HepG2 (cell line): Measurements from ENCODE around the gene ANO4.

Source experiments
- EZH2 ChIP-seq: conservative IDR thresholded peaks from 2 replicates; pipeline ENCODE4 v1.6.1; 2012; ENCODE audit warnings: mild to moderate bottlenecking, low read depth, low read length, moderate library complexity
- FOXM1 ChIP-seq: sonication (generic); formaldehyde crosslinking; IDR thresholded peaks from 2 replicates; pipeline ENCODE4 v1.5.0; 2020; ENCODE audit warnings: missing genetic modification reagents
- IKZF1 ChIP-seq: fragments of 450-650 bp; IDR thresholded peaks from 2 replicates; pipeline ENCODE4 v1.7.1; 2016
- MAZ ChIP-seq, 2 experiments: sonication (generic) in 1 of 2; formaldehyde crosslinking in 1 of 2; IDR thresholded peaks; 2 replicates each; pipeline versions ENCODE4 v1.5.0 to v1.6.1; 2012 to 2020; ENCODE audit warnings: low read depth in 2 of 2, mild to moderate bottlenecking in 2 of 2, borderline replicate concordance in 1 of 2, improper control_type of control experiment in 1 of 2, low read length in 1 of 2, missing genetic modification reagents in 1 of 2, moderate library complexity in 1 of 2
- MBD4 ChIP-seq: IDR thresholded peaks from 2 replicates; pipeline ENCODE4 v1.6.1; 2012; ENCODE audit warnings: low read length, inconsistent platforms, borderline replicate concordance
- POLR2A ChIP-seq, 2 experiments: IDR thresholded peaks; 2 replicates each; pipeline ENCODE4 v1.6.1; 2011; ENCODE audit warnings: low read depth in 2 of 2, low read length in 2 of 2, mild to moderate bottlenecking in 1 of 2, moderate library complexity in 1 of 2; ENCODE audit not compliant: insufficient read depth in 1 of 2
- REST ChIP-seq, 2 experiments: IDR thresholded peaks; 2 replicates each; pipeline ENCODE4 v1.6.1; 2011 to 2012; ENCODE audit warnings: low read length in 2 of 2, borderline replicate concordance in 1 of 2, low read depth in 1 of 2, mild to moderate bottlenecking in 1 of 2, moderate library complexity in 1 of 2
- TCF7L2 ChIP-seq: IDR thresholded peaks from 2 replicates; pipeline ENCODE4 v1.6.1; 2011; ENCODE audit warnings: mild to moderate bottlenecking, low read depth, low read length, moderate library complexity
- U2AF1 ChIP-seq: fragments of 200-400 bp; formaldehyde crosslinking; optimal IDR thresholded peaks from 2 replicates; pipeline ENCODE3; 2017; ENCODE audit warnings: mild to moderate bottlenecking, low read depth, low read length
- ZNF280B ChIP-seq: sonication (generic); formaldehyde crosslinking; IDR thresholded peaks from 2 replicates; pipeline ENCODE4 v1.5.0; 2020; ENCODE audit warnings: missing genetic modification reagents, mild to moderate bottlenecking, borderline replicate concordance

- no peak for TF ChIP-seq EZH2
- TF ChIP-seq IKZF1 = no peak
- TF ChIP-seq MAZ (IDR thresholded peaks at IDR 0.05; ENCODE audit: borderline replicate concordance, low read depth, low read length) = no peak
- TF ChIP-seq MAZ (CRISPR knock-in tag; IDR thresholded peaks at IDR 0.05; ENCODE audit: low read depth) = no peak
- no peak for TF ChIP-seq REST (IDR thresholded peaks at IDR 0.05; ENCODE audit: borderline replicate concordance in 1 of 2, low read depth in 1 of 2, low read length in 2 of 2)
- no peak for TF ChIP-seq TCF7L2
- no peak for TF ChIP-seq ZNF280B (CRISPR knock-in tag)
- no peak for TF ChIP-seq FOXM1
- no peak for TF ChIP-seq U2AF1
- TF ChIP-seq MBD4 = no peak
- no peak for TF ChIP-seq POLR2A (IDR thresholded peaks at IDR 0.05; ENCODE audit: insufficient read depth in 1 of 2, low read depth in 2 of 2, low read length in 2 of 2)
These were observed 316.9 kb downstream of the ANO4 start for GRCh38 chr12:101111441-101111840.
